ENCODE data around the gene CDKL5.

Gene CDKL5

GRCh38 chrX:18545771-18546170 lies 120.4 kb downstream of the CDKL5 start:
- no peak for TF ChIP-seq CTCF (conservative IDR thresholded peaks at IDR 0.05)
- H3K27ac ChIP-seq = no peak overlapping the region

- H3K27ac ChIP-seq = no peak overlapping the region
- TF ChIP-seq CTCF (conservative IDR thresholded peaks at IDR 0.05) = no peak
These were observed 123.6 kb downstream of the CDKL5 start for GRCh38 chrX:18548996-18549395.

- no peak for TF ChIP-seq CTCF (conservative IDR thresholded peaks at IDR 0.05)
- H3K27ac ChIP-seq = no peak overlapping the region
These were observed 124.2 kb downstream of the CDKL5 start for GRCh38 chrX:18549643-18550042.

- no peak for TF ChIP-seq CTCF (conservative IDR thresholded peaks at IDR 0.05)
- no peak overlapping the region for H3K27ac ChIP-seq
These were observed 132.5 kb downstream of the CDKL5 start for GRCh38 chrX:18557879-18558278.

GRCh38 chrX:18558799-18559198 lies 133.4 kb downstream of the CDKL5 start:
- TF ChIP-seq CTCF (conservative IDR thresholded peaks at IDR 0.05) = no peak
- H3K27ac ChIP-seq = no peak overlapping the region

- no peak for TF ChIP-seq CTCF (conservative IDR thresholded peaks at IDR 0.05)
- no peak overlapping the region for H3K27ac ChIP-seq
These were observed 135.6 kb downstream of the CDKL5 start for GRCh38 chrX:18561020-18561419.

GRCh38 chrX:18565727-18566126 lies 140.3 kb downstream of the CDKL5 start:
- H3K27ac ChIP-seq = no peak overlapping the region
- TF ChIP-seq CTCF (conservative IDR thresholded peaks at IDR 0.05) = no peak

GRCh38 chrX:18566748-18567147 lies 141.3 kb downstream of the CDKL5 start:
- no peak for TF ChIP-seq CTCF (conservative IDR thresholded peaks at IDR 0.05)
- H3K27ac ChIP-seq = no peak overlapping the region

Data from VCaP (cell line).